GM18511 (cell line): Measurements from ENCODE around the gene DDR2.

ENCODE experiments used
- ATAC-seq: cut with Tn5 transposase; IDR thresholded peaks from one replicate; pipeline ENCODE4 v1.9.1; 2021; ENCODE audit warnings: mild to moderate bottlenecking, moderate library complexity; ENCODE audit not compliant: unreplicated experiment

Gene DDR2

DNA sequence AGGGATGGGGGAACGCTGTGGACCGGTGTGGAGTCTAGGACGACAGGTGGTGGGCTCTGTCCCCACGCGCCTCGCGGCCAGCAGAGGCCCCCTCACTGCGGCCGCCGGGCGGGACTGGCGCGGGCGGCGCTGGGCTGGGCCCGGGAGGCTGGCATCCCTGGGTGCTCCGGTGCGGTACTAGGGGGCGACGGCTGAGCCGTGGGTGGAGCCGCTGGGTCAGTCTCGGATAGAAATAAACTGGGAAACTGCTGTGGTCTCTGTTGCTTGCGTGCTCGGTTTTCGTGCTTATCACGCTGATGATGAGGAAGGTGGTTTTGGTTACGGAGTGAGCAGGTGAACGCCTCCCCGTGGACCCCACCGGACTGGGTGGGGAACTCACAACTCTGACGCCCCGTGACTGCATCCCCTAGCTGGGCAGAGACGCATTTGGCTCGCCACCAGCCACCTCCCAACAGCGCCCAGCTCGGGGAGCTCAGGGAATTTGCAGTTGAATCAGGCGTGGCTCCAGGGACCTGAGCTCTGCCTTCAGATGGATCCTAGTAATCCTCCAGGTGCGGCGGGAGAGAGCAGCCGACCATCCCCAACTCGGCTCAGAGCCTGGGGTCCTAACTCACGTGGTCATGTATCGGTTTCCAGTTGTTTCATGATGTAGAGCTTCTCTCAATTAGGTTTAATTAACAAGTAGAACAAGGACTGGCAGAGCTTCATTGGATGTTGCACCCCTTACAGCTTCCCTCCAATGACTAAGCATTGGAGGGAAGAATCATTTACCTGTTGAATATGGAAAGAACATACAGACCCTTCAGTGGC is 190.3 kb downstream of the DDR2 start:
- no peak for ATAC-seq

GRCh38 chr1:162823231-162823630 is 191.0 kb downstream of the DDR2 start:
- no peak for ATAC-seq

- ATAC-seq, result no peak
Measured at GRCh38 chr1:162823771-162824525, 191.7 kb downstream of the DDR2 start.

- no peak for ATAC-seq
Measured at GRCh38 chr1:162829268-162829667, 197.0 kb downstream of the DDR2 start.

DNA sequence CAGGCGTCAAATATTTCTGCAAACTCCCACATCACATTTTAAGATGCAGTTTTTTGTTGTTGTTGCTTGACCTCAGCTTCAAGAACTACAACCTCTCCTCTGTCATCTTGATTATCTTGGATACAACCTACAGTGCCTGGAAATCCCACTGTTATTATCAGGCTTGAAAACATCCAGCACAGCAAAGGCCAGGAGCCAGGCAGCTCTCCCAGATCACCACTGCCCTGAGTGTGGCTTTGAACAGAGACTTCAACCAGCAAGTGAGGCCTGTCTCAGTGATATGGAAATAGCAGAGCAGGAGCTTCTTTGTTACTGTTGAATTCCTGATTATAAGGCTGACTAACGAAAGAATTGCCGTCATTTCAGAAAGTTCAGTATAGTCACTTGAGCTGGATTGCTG is 200.2 kb downstream of the DDR2 start:
- ATAC-seq, result no peak

- peak; percentile 96 for ATAC-seq
Measured at GRCh38 chr1:162835157-162835899, 203.1 kb downstream of the DDR2 start.
